Inferior parietal cortex (tissue), 1 donor: ENCODE data around the gene RHO.

Experiments
- DNase-seq: peaks from one replicate; pipeline ENCODE4 v3.0.0-alpha.2; 2016; ENCODE audit errors: extremely low spot score

Gene RHO

DNA sequence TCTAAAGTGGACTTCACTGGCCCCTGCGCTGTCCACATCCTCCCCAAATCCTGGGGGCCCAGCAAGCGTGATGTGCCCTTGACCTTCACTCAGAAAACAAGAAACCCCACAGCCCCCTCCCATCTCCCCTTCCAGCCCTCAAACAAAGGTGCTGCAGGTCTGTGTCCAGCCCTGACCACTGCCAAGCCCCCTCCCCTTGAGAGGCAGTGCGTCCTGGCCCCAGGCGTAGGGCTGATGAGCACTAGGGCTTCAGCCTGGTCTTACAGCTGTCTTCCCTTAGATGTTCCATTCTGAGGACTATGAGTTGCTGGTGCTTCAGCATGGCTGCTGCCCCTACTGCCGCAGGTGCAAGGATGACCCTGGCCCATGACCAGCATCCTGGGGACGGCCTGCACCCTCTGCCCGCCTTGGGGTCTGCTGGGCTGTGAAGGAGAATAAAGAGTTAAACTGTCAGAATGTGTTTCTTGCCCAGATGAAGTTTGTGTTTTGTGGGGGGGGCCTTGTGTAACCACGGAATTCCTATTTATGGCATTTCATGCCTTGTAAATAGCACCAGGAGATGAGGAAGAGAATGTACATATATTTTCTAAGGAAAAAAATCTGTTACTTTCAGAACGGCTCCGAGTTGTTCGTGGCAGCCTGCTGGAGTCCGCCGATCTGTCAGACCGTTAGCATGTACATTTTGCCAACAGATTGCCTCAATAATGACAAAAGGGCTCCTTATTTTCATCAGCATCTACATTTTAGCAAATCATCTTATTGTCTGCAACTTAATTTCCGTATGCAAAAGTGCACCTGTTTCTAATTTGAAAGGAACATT lies 8.3 kb upstream of the RHO start:
- no peak for DNase-seq

DNA sequence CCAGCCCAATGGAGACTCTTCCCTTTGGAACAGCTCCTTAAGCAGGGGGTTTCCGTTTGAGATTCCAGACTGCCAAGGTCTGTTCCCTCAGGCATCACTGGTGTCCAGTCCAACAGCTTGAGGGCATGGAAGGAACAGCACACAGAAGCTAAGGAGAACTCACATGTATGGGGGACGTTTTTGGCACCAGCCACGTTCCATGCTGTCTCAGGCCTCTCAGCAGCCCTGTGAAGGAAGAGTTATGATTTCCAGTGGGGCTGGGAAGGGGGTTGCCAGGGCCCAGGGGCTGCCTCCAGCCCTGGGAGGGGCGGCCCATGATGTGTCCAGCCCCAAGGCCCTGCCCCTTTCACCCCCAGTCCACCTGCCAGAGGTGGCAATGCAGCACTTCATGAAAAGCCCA lies 7.5 kb upstream of the RHO start:
- DNase-seq, result no peak

DNA sequence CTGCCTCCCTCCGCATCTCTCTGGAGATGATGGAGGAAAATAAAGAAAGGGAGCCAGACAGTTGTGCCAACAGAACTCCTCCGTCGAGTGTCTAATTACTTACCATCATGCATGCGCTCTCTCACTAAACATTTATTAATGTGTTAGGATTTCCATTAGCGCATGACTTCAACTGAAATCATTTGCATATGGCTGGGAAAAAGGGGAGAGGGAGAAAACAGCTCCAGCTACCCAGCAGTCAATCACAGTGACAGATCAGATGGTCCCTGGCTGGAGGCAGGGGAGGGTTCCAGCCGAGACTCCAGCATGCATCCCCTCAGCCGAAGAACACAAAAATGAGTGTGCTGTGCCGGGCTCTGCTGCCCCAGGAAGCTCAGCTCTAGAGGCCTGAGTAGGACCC lies 6.8 kb upstream of the RHO start:
- DNase-seq, result no peak

DNA sequence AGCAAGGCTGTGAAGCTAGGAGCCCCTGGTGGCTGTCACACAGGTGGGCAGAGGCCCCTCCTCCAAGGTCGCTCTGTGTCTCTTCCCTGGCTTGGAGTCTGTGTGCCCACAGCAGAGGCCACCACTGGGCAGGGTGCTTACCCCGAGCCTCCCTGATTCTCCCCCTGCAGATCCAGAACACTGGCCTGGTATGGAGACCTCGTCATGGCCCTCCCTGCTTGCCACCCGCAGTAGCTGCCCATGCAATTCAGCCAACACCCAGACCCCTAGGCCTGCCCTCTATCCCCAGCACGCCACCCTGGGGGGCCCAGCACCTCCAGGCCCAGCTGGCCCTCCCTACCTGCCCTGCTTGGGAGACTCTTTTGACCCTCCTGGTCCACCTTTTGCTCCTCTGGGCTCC lies 5.5 kb upstream of the RHO start:
- no peak for DNase-seq

DNA sequence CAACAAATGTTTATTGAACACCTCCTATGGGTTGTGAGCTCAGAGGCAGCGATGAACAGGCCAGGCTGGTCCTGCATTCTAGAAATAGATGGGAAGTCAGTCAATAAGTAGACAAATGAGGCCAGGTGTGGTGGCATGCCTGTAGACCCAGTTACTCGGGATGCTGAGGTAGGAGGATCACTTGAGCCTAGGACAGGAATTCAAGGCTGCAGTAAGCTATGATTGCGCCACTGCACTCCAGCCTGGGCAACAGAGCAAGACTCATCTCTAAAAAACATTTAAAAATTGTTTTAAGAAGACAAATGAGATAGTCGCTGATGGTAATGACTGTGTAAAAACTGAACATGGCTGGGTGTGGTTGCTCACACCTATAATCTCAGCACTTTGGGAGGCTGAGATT lies 4.4 kb upstream of the RHO start:
- no peak for DNase-seq

DNA sequence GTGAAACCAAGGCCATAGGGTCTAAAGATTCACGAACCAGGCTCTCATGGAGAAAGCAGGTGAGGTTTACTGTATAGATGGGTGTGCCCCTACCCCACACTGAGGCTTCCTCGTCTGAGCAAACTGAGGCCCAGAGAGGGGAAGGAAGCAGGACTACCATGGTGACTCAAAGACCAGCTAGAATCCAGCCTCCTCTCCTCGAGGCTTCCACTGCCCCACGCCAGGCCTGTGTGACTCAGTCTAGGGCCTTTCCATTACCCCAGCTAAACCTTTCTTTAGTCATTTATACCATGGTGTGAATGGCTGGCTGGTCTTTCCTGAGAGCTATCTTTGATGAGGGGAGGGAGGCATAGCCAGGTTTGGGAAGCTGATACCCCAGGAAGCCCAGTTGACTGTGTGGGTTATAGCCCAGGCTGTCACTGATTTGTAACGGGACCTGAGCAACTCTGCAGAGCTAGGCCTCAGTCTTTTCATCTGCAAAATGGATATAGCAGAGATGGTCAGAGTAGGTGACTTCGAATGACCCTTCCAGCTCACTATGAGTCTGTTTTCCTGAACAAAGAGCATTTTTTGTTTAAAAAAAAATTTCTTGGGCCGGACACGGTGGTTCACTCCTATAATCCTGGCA lies 3.0 kb upstream of the RHO start:
- no peak for DNase-seq

DNA sequence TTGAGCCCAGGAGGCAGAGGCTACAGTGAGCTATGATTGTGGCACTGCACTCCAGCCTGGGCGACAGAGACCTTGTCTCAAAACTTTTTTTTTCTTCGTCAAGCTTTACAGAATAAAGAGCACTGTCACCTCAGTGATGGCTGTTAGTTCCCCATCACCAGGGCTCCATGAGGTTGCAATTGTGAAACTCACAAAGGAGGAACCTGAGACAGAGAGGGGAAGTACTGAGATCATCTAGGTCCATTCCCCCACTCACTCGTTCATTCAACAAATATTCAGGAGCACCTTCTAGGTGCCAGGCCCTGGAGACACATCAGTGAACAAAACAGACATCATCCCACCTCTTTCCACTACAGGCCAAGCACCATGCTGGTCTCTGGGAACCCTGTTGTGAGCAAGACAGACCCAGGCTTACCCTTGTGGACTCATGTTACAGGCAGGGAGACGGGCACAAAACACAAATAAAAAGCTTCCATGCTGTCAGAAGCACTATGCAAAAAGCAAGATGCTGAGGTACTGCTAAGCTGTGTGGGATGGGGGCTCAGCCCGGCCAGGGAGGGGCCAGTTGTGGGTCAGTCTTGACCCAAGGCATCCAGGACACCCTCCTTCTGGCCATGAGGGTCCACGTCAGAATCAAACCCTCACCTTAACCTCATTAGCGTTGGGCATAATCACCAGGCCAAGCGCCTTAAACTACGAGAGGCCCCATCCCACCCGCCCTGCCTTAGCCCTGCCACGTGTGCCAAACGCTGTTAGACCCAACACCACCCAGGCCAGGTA lies 2.1 kb upstream of the RHO start:
- no peak for DNase-seq

DNA sequence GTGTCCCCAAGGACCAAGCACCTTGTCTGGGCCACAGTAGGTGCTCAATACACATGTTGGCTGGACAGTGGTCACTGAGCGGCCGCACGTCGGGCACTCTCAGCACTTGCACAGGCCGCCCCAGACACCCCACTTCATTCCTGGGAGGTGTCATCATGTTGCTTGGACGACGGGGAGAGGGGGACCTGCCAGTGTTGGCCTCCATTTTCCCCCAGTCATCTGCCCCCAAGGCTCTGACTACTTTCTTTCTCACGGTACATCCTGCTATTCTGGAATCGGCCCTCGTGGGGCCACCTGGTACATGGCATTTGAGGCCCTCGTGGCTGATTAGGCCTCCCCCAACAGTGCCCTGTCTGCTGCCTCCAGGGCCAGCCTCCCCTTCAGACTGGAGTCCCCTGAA lies 1.2 kb upstream of the RHO start:
- DNase-seq, result no peak

DNA sequence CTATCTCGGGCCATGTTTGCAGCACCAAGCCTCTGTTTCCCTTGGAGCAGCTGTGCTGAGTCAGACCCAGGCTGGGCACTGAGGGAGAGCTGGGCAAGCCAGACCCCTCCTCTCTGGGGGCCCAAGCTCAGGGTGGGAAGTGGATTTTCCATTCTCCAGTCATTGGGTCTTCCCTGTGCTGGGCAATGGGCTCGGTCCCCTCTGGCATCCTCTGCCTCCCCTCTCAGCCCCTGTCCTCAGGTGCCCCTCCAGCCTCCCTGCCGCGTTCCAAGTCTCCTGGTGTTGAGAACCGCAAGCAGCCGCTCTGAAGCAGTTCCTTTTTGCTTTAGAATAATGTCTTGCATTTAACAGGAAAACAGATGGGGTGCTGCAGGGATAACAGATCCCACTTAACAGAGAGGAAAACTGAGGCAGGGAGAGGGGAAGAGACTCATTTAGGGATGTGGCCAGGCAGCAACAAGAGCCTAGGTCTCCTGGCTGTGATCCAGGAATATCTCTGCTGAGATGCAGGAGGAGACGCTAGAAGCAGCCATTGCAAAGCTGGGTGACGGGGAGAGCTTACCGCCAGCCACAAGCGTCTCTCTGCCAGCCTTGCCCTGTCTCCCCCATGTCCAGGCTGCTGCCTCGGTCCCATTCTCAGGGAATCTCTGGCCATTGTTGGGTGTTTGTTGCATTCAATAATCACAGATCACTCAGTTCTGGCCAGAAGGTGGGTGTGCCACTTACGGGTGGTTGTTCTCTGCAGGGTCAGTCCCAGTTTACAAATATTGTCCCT lies 1.2 kb downstream of the RHO start:
- DNase-seq, result no peak

DNA sequence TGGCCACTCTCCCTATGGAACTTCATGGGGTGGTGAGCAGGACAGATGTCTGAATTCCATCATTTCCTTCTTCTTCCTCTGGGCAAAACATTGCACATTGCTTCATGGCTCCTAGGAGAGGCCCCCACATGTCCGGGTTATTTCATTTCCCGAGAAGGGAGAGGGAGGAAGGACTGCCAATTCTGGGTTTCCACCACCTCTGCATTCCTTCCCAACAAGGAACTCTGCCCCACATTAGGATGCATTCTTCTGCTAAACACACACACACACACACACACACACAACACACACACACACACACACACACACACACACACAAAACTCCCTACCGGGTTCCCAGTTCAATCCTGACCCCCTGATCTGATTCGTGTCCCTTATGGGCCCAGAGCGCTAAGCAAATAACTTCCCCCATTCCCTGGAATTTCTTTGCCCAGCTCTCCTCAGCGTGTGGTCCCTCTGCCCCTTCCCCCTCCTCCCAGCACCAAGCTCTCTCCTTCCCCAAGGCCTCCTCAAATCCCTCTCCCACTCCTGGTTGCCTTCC lies 1.9 kb downstream of the RHO start:
- DNase-seq, result no peak

DNA sequence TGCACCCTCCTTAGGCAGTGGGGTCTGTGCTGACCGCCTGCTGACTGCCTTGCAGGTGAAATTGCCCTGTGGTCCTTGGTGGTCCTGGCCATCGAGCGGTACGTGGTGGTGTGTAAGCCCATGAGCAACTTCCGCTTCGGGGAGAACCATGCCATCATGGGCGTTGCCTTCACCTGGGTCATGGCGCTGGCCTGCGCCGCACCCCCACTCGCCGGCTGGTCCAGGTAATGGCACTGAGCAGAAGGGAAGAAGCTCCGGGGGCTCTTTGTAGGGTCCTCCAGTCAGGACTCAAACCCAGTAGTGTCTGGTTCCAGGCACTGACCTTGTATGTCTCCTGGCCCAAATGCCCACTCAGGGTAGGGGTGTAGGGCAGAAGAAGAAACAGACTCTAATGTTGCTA lies 2.4 kb downstream of the RHO start:
- DNase-seq, result no peak

DNA sequence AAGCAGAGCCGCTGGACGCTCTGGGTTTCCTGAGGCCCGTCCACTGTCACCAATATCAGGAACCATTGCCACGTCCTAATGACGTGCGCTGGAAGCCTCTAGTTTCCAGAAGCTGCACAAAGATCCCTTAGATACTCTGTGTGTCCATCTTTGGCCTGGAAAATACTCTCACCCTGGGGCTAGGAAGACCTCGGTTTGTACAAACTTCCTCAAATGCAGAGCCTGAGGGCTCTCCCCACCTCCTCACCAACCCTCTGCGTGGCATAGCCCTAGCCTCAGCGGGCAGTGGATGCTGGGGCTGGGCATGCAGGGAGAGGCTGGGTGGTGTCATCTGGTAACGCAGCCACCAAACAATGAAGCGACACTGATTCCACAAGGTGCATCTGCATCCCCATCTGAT lies 3.3 kb downstream of the RHO start:
- DNase-seq, result no peak

DNA sequence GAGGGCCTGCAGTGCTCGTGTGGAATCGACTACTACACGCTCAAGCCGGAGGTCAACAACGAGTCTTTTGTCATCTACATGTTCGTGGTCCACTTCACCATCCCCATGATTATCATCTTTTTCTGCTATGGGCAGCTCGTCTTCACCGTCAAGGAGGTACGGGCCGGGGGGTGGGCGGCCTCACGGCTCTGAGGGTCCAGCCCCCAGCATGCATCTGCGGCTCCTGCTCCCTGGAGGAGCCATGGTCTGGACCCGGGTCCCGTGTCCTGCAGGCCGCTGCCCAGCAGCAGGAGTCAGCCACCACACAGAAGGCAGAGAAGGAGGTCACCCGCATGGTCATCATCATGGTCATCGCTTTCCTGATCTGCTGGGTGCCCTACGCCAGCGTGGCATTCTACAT lies 3.8 kb downstream of the RHO start:
- DNase-seq, result no peak

DNA sequence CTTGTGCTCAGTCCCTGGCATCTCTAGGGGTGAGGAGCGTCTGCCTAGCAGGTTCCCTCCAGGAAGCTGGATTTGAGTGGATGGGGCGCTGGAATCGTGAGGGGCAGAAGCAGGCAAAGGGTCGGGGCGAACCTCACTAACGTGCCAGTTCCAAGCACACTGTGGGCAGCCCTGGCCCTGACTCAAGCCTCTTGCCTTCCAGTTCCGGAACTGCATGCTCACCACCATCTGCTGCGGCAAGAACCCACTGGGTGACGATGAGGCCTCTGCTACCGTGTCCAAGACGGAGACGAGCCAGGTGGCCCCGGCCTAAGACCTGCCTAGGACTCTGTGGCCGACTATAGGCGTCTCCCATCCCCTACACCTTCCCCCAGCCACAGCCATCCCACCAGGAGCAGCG lies 5.0 kb downstream of the RHO start:
- no peak for DNase-seq

DNA sequence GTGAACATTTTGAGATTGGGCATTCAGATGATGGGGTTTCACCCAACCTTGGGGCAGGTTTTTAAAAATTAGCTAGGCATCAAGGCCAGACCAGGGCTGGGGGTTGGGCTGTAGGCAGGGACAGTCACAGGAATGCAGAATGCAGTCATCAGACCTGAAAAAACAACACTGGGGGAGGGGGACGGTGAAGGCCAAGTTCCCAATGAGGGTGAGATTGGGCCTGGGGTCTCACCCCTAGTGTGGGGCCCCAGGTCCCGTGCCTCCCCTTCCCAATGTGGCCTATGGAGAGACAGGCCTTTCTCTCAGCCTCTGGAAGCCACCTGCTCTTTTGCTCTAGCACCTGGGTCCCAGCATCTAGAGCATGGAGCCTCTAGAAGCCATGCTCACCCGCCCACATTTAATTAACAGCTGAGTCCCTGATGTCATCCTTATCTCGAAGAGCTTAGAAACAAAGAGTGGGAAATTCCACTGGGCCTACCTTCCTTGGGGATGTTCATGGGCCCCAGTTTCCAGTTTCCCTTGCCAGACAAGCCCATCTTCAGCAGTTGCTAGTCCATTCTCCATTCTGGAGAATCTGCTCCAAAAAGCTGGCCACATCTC lies 6.1 kb downstream of the RHO start:
- no peak for DNase-seq

DNA sequence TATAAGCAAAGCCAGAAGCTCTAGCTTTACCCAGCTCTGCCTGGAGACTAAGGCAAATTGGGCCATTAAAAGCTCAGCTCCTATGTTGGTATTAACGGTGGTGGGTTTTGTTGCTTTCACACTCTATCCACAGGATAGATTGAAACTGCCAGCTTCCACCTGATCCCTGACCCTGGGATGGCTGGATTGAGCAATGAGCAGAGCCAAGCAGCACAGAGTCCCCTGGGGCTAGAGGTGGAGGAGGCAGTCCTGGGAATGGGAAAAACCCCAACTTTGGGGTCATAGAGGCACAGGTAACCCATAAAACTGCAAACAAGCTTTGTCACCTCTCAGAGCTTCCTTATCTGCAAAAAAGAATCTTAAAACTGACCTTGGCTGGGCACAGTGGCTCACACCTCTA lies 6.6 kb downstream of the RHO start:
- DNase-seq, result no peak

DNA sequence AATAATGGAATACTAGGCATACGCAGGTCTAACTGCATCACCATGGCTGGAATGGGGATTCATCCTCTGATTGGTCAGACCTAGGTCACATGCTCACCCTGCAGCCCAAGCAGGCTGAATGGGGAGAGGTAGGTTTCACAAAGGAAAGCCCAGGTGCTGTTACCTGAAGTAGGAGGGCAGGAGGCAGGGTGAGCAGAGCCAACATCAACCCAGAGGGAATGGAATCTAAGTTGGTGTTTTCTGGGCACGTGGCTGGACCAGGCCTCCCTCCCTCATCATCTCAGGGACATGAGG lies 7.9 kb downstream of the RHO start:
- DNase-seq, result no peak

DNA sequence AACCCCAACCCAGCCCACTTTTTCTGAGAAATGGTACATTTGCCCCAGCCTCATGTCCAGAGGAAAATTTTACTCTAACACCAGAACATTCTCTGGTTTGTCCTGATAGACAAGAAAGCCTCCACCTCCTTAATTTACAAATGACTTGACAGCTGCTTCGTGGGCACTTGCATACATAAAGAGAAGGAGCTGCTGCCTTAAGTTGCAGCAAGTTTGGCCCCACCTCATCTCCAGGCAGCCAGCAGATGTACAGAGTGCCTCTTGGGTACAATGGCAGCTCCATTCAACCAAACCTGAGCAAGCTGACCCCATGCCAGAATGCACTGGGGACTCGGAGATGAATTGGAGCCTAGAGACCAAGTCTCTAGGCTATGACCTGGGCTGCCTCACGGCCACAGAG lies 8.4 kb downstream of the RHO start:
- DNase-seq, result no peak

DNA sequence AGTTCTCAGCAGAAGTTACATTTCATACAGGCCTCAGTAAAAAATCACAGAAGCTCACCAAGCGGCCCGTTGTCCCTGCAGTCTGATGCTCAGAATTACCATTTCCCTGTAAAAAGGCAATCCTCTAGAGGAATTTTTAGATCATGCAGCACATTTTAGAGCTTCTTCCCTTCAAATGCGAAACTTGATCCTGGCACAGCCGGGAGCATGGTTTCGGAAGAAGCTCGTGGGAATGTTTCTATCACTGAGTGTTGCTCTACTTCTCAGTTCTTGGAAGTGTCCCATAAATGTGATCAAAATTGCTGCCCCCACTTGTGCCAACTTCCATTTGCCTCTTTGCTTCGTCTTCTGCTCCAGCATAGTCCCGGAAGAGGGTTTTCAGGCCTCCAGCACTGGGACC lies 10.8 kb downstream of the RHO start:
- DNase-seq, result peak; percentile 41

DNA sequence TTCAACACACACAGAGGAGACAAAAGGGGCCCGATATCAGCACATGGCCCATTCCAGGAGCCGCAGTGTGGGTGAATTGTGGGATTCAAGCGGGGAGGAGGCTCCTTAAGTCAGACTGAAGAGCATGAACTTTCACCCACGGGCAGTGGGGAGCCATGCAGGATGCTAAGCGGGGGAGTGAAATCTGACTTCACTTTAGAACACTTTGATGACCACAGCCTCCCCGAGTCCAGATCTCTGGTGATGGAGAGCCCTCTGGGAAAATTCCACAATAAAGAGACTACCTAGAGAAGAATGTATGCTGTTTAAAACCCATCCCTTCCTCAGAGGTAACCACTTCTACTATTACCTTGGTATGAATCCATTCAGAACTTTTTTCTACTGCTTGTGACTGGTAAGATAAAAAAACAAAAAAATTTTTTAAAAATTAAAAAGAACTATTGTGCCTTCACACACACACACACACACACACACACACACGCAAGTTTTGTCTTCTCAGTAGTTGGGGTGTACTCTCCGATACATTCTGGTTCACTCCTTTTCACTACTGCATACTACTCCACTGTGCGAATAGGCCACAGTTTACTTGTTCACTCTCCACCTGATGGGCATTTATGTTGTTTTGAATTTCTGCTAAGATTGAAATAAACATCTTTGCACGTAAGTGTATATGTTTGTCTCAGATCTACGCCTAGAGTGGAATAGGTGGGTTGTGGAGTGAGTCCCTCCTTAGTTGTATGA lies 12.5 kb downstream of the RHO start:
- no peak for DNase-seq

DNA sequence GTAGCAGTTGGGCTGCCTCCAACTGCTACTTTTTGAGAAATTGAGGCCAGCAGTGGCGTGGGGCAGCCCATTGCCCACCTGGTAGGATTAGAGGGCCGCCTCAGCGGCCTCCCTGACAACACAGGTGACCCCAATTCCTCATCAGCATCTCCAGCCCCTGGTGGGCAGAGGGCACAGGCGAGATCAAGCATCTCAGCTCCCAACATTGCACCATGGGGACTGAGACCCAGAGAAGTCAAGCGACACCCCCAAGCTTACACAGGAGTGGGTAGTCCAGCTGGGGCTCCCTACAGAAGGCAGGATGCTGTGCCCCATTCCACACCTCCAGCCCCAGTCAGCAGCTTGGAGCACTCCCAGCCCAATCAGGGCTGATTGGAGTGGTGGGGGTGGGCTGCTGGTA lies 14.3 kb downstream of the RHO start:
- no peak for DNase-seq
